GM23338 (cell line): ENCODE results near the gene TASP1. TPM values are rescaled to one million over a fixed set of nuclear protein-coding genes. Genes with fewer than 3 reads are reported as not detected.

ENCODE experiments used
- ATAC-seq: fragments of 200-7000 bp; cut with Tn5 transposase; 3 replicates; pipeline ENCODE4 v1.9.1; 2020
- DNase-seq: peaks from one replicate; pipeline ENCODE4 v3.0.0-alpha.2; 2015; ENCODE audit warnings: low spot score
- H2AFZ ChIP-seq: fragments of 200-600 bp; sonication (generic); 2 replicates; pipeline ENCODE4 v1.8.0; 2016; ENCODE audit warnings: antibody characterized with exemption, mild to moderate bottlenecking, moderate library complexity
- H3F3A ChIP-seq: fragments of 200-600 bp; sonication (generic); replicated peaks from 2 replicates; pipeline ENCODE4 v1.8.0; 2017; ENCODE audit warnings: antibody characterized with exemption, mixed run types, low read depth
- H3K27ac ChIP-seq: fragments of 200-600 bp; sonication (generic); 2 replicates; pipeline ENCODE4 v1.6.1; 2016; ENCODE audit warnings: low read depth
- H3K27me3 ChIP-seq: fragments of 200-600 bp; sonication (generic); 2 replicates; pipeline ENCODE4 v1.8.0; 2016; ENCODE audit warnings: mild to moderate bottlenecking, mixed run types, moderate library complexity; ENCODE audit not compliant: insufficient read depth
- H3K36me3 ChIP-seq: fragments of 200-600 bp; sonication (generic); 2 replicates; pipeline ENCODE4 v1.8.0; 2016; ENCODE audit warnings: mild to moderate bottlenecking; ENCODE audit not compliant: insufficient read depth
- H3K4me1 ChIP-seq: fragments of 200-600 bp; sonication (generic); 2 replicates; pipeline ENCODE4 v1.8.0; 2016; ENCODE audit warnings: mild to moderate bottlenecking, moderate library complexity; ENCODE audit not compliant: insufficient read depth
- H3K4me2 ChIP-seq: fragments of 200-600 bp; sonication (generic); 2 replicates; pipeline ENCODE4 v1.7.1; 2017; ENCODE audit warnings: mixed run types
- H3K4me3 ChIP-seq: fragments of 200-600 bp; sonication (generic); 2 replicates; pipeline ENCODE4 v1.6.1; 2016; ENCODE audit warnings: mixed run types
- H3K79me2 ChIP-seq: fragments of 200-600 bp; sonication (generic); replicated peaks from 2 replicates; pipeline ENCODE4 v1.8.0; 2017; ENCODE audit warnings: mild to moderate bottlenecking; ENCODE audit not compliant: insufficient read depth
- H3K9me2 ChIP-seq: fragments of 200-600 bp; sonication (generic); 2 replicates; pipeline ENCODE4 v1.8.0; 2017; ENCODE audit not compliant: insufficient read depth
- H4K20me1 ChIP-seq: fragments of 200-600 bp; sonication (generic); replicated peaks from 2 replicates; pipeline ENCODE4 v1.8.0; 2017; ENCODE audit warnings: mild to moderate bottlenecking; ENCODE audit not compliant: insufficient read depth
- H3K27ac Mint-ChIP-seq: 2 replicates; pipeline ENCODE4 v1.8.0; 2020; ENCODE audit warnings: inconsistent platforms, mild to moderate bottlenecking, moderate library complexity, mixed read lengths
- H3K27me3 Mint-ChIP-seq: 3 replicates; pipeline ENCODE4 v1.8.0; 2022; ENCODE audit warnings: low read depth, mild to moderate bottlenecking, moderate library complexity, mixed read lengths, inconsistent platforms; ENCODE audit not compliant: insufficient read depth, poor library complexity
- H3K36me3 Mint-ChIP-seq: 3 replicates; pipeline ENCODE4 v1.8.0; 2021; ENCODE audit warnings: low read depth, mild to moderate bottlenecking, inconsistent platforms, moderate library complexity, mixed read lengths
- H3K4me1 Mint-ChIP-seq: 3 replicates; pipeline ENCODE4 v1.8.0; 2020; ENCODE audit warnings: mild to moderate bottlenecking, inconsistent platforms, mixed read lengths
- H3K4me3 Mint-ChIP-seq: 3 replicates; pipeline ENCODE4 v1.8.0; 2021; ENCODE audit warnings: moderate library complexity, mild to moderate bottlenecking, inconsistent platforms, mixed read lengths
- H3K9me3 Mint-ChIP-seq: 3 replicates; pipeline ENCODE4 v1.8.0; 2020; ENCODE audit warnings: moderate library complexity, mild to moderate bottlenecking, inconsistent platforms, mixed read lengths
- CREB1 ChIP-seq: fragments of 250-450 bp; sonication (Bioruptor Pico); IDR thresholded peaks from 2 replicates; pipeline ENCODE4 v1.5.0; 2020; ENCODE audit warnings: low read depth, mild to moderate bottlenecking, moderate library complexity
- ETS1 ChIP-seq: IDR thresholded peaks from 2 replicates; pipeline ENCODE4 v1.6.1; 2016; ENCODE audit warnings: antibody characterized with exemption
- EZH2 ChIP-seq: fragments of 200-600 bp; sonication (generic); IDR thresholded peaks from one replicate; pipeline ENCODE4 v1.8.0; 2017; ENCODE audit warnings: antibody characterized with exemption, mild to moderate bottlenecking, low read depth; ENCODE audit not compliant: unreplicated experiment
- EZH2phosphoT487 ChIP-seq: fragments of 200-600 bp; sonication (generic); IDR thresholded peaks from one replicate; pipeline ENCODE4 v1.8.1; 2018; ENCODE audit warnings: antibody characterized with exemption; ENCODE audit not compliant: unreplicated experiment
- JUNB ChIP-seq: IDR thresholded peaks from one replicate; pipeline ENCODE4 v1.6.1; 2016; ENCODE audit warnings: antibody characterized with exemption; ENCODE audit not compliant: unreplicated experiment
- NANOG ChIP-seq: IDR thresholded peaks from 2 replicates; pipeline ENCODE4 v1.6.1; 2016; ENCODE audit warnings: antibody characterized with exemption, borderline replicate concordance
- POLR2AphosphoS5 ChIP-seq: IDR thresholded peaks from 2 replicates; pipeline ENCODE4 v1.6.1; 2016; ENCODE audit warnings: antibody characterized with exemption, low read depth
- REST ChIP-seq: IDR thresholded peaks from one replicate; pipeline ENCODE4 v1.6.1; 2018; ENCODE audit warnings: antibody characterized with exemption; ENCODE audit not compliant: unreplicated experiment
- STAT1 ChIP-seq: IDR thresholded peaks from one replicate; pipeline ENCODE4 v1.6.1; 2016; ENCODE audit warnings: antibody characterized with exemption; ENCODE audit not compliant: unreplicated experiment
- ZNF114 ChIP-seq: fragments of 250-450 bp; sonication (Bioruptor Pico); IDR thresholded peaks from 2 replicates; pipeline ENCODE4 v1.5.0; 2020; ENCODE audit warnings: mild to moderate bottlenecking, moderate library complexity
- ZNF331 ChIP-seq: fragments of 250-450 bp; sonication (Bioruptor Pico); IDR thresholded peaks from 2 replicates; pipeline ENCODE4 v1.5.0; 2020; ENCODE audit warnings: low read depth, mild to moderate bottlenecking, moderate library complexity
- ZNF462 ChIP-seq: fragments of 250-450 bp; sonication (Bioruptor Pico); IDR thresholded peaks from 2 replicates; pipeline ENCODE4 v1.5.0; 2020; ENCODE audit warnings: mild to moderate bottlenecking, moderate library complexity
- polyA plus RNA-seq: library from polyadenylated mRNA; unstranded; fragments of >200 nt; fragmentation: Nextera tagmentation; extraction: Ambion mirVana; gene quantifications from 2 replicates; pipeline ENCODE4 v1.2.1, GENCODE V29; 2016
- total RNA-seq: library from RNA; depleted of rRNA; stranded (reverse); fragments of >200 nt; shearing (Covaris generic); gene quantifications from 2 replicates; pipeline ENCODE4 v1.2.3, GENCODE V29; 2014
- TF ChIP-seq, protein P1 (sequence below), 2 experiments: fragments of 200-600 bp in 1 of 2; sonication (generic) in 1 of 2; conservative IDR thresholded peaks; 2 replicates each; pipeline versions ENCODE4 v1.5.1 to v1.6.1; 2016 to 2017; ENCODE audit warnings: antibody characterized with exemption in 2 of 2, low read depth in 2 of 2, mild to moderate bottlenecking in 2 of 2, moderate library complexity in 1 of 2

TASP1 gene
- total and polyA plus RNA-seq, 2 experiments from 2014 or later, result 9.7 to 9.8 TPM

- H3K36me3 ChIP-seq, result no peaks in the 10 kb centered on the region
- no peaks in the 10 kb centered on the region for H3K4me1 ChIP-seq
- H3K79me2 ChIP-seq, result no peaks in the 10 kb centered on the region
- no peak overlapping the region for H3K4me2 ChIP-seq
- no peaks in the 10 kb centered on the region for H3K27me3 Mint-ChIP-seq
- peaks cover 48% of the 10 kb centered on the region for H3K36me3 Mint-ChIP-seq
- H3K27ac ChIP-seq, result no peak overlapping the region
- no peak overlapping the region for H3K27ac Mint-ChIP-seq
- no peaks in the 10 kb centered on the region for H3K4me1 Mint-ChIP-seq
- H4K20me1 ChIP-seq, result no peaks in the 10 kb centered on the region
- no peak overlapping the region for H3K4me3 ChIP-seq
- peaks cover 17% of the 10 kb centered on the region; the same call in 2 of the 3 replicates for H3K9me3 Mint-ChIP-seq
- TF ChIP-seq ZNF114, result no peak
- no peak for TF ChIP-seq JUNB
- no peak for TF ChIP-seq POLR2AphosphoS5
- no peak for TF ChIP-seq EZH2
- no peak for TF ChIP-seq ZNF462 (CRISPR knock-in tag)
- TF ChIP-seq ZNF331 (CRISPR knock-in tag), result no peak
- TF ChIP-seq EZH2phosphoT487, result no peak
- TF ChIP-seq REST, result no peak
- TF ChIP-seq CREB1 (CRISPR knock-in tag), result no peak
- TF ChIP-seq, protein P1, sequence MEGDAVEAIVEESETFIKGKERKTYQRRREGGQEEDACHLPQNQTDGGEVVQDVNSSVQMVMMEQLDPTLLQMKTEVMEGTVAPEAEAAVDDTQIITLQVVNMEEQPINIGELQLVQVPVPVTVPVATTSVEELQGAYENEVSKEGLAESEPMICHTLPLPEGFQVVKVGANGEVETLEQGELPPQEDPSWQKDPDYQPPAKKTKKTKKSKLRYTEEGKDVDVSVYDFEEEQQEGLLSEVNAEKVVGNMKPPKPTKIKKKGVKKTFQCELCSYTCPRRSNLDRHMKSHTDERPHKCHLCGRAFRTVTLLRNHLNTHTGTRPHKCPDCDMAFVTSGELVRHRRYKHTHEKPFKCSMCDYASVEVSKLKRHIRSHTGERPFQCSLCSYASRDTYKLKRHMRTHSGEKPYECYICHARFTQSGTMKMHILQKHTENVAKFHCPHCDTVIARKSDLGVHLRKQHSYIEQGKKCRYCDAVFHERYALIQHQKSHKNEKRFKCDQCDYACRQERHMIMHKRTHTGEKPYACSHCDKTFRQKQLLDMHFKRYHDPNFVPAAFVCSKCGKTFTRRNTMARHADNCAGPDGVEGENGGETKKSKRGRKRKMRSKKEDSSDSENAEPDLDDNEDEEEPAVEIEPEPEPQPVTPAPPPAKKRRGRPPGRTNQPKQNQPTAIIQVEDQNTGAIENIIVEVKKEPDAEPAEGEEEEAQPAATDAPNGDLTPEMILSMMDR (conservative IDR thresholded peaks at IDR 0.05; ENCODE audit: low read depth in 2 of 2), result no peak
- no peak for TF ChIP-seq NANOG
- TF ChIP-seq ETS1, result no peak
- TF ChIP-seq STAT1, result no peak
- no peak for ATAC-seq
- no peaks in the 10 kb centered on the region for H3K27me3 ChIP-seq
- DNase-seq, result no peak
- no peaks in the 10 kb centered on the region for H3F3A ChIP-seq
- H3K4me3 Mint-ChIP-seq, result no peak overlapping the region
- no peaks in the 10 kb centered on the region for H3K9me2 ChIP-seq
- H2AFZ ChIP-seq, result no peak overlapping the region
These were observed 127.8 kb downstream of the TASP1 start for GRCh38 chr20:13510837-13511488.
